Osteoblast (primary cell): Measurements from ENCODE around the gene NMNAT2. TPM values are rescaled to one million over a fixed set of nuclear protein-coding genes. Genes with fewer than 3 reads are reported as not detected.

Source experiments
- DNase-seq: peaks from one replicate; pipeline ENCODE4 v3.0.0; 2011; ENCODE audit warnings: low spot score, mixed read lengths; ENCODE audit not compliant: insufficient read length; ENCODE audit errors: missing footprints
- H2AFZ ChIP-seq: 2 replicates; pipeline ENCODE4 v1.6.0; 2011; ENCODE audit warnings: mild to moderate bottlenecking, low read length
- H3K27ac ChIP-seq: 2 replicates; pipeline ENCODE4 v1.5.1; 2011; ENCODE audit warnings: mild to moderate bottlenecking, low read depth, low read length, moderate library complexity
- H3K27me3 ChIP-seq: 2 replicates; pipeline ENCODE4 v1.6.0; 2012; ENCODE audit warnings: mild to moderate bottlenecking, control low read depth, inconsistent platforms, low read length, moderate library complexity; ENCODE audit not compliant: insufficient read depth
- H3K36me3 ChIP-seq: 2 replicates; pipeline ENCODE4 v1.5.1; 2011; ENCODE audit warnings: mild to moderate bottlenecking, low read length, control low read depth, moderate library complexity; ENCODE audit not compliant: insufficient read depth
- H3K4me1 ChIP-seq: 2 replicates; pipeline ENCODE4 v1.5.1; 2011; ENCODE audit warnings: mild to moderate bottlenecking, low read length, control low read depth, moderate library complexity; ENCODE audit not compliant: insufficient read depth
- H3K4me2 ChIP-seq: 2 replicates; pipeline ENCODE4 v1.6.0; 2011; ENCODE audit warnings: mild to moderate bottlenecking, low read length; ENCODE audit not compliant: insufficient read depth
- H3K4me3 ChIP-seq: fragments of 200-600 bp; sonication (generic); 3 replicates; pipeline ENCODE4 v1.5.1; 2012; ENCODE audit warnings: mild to moderate bottlenecking, low read length, inconsistent platforms; ENCODE audit not compliant: insufficient read depth
- H3K79me2 ChIP-seq: 2 replicates; pipeline ENCODE4 v1.6.0; 2012; ENCODE audit warnings: mild to moderate bottlenecking, low read length, control low read depth, inconsistent platforms; ENCODE audit not compliant: insufficient read depth
- H3K9me3 ChIP-seq: 2 replicates; pipeline ENCODE4 v1.5.1; 2011; ENCODE audit warnings: low read depth, low read length, control low read depth
- H4K20me1 ChIP-seq: 2 replicates; pipeline ENCODE4 v1.6.0; 2012; ENCODE audit warnings: mild to moderate bottlenecking, low read length, control low read depth; ENCODE audit not compliant: insufficient read depth
- total RNA-seq: library from RNA; depleted of rRNA; stranded (reverse); fragments of >200 nt; gene quantifications from 2 replicates; pipeline ENCODE4 v1.2.3, GENCODE V29; 2012
- TF ChIP-seq, protein P1 (sequence below): IDR thresholded peaks from 2 replicates; pipeline ENCODE4 v1.5.1; 2011; ENCODE audit warnings: mild to moderate bottlenecking, low read depth, low read length, moderate library complexity; ENCODE audit errors: extremely low read depth

NMNAT2 gene
- total RNA-seq, 1 donor, result 2.5 TPM

DNA sequence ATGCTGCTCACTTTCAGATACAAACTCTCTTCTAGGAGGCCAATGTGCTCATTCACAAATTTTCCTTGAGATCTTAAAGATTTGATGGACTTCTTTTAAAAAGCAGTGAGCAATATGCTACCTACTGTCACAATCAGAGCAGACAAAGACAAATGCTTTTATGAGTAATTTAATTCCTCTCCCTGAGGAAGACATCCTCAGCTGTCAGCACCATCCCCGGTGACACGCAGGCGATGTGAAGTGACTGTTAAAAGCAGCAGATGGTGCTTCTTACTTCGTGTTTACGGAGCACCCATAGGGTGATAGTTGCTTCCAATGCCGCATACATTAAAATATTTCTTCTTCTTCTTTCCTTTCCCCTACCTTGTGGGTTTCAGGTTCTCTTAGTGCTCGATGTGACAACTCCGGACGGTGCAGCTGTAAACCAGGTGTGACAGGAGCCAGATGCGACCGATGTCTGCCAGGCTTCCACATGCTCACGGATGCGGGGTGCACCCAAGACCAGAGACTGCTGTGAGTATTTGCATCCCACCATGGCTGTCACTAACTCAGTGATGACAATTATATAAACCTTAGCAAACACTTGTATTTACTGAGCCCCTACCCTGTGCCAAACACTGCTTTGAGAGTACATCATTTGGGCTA lies 203.0 kb downstream of the NMNAT2 start:
- no peak overlapping the region for H3K27ac ChIP-seq
- TF ChIP-seq, protein P1, sequence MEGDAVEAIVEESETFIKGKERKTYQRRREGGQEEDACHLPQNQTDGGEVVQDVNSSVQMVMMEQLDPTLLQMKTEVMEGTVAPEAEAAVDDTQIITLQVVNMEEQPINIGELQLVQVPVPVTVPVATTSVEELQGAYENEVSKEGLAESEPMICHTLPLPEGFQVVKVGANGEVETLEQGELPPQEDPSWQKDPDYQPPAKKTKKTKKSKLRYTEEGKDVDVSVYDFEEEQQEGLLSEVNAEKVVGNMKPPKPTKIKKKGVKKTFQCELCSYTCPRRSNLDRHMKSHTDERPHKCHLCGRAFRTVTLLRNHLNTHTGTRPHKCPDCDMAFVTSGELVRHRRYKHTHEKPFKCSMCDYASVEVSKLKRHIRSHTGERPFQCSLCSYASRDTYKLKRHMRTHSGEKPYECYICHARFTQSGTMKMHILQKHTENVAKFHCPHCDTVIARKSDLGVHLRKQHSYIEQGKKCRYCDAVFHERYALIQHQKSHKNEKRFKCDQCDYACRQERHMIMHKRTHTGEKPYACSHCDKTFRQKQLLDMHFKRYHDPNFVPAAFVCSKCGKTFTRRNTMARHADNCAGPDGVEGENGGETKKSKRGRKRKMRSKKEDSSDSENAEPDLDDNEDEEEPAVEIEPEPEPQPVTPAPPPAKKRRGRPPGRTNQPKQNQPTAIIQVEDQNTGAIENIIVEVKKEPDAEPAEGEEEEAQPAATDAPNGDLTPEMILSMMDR, result no peak
- DNase-seq, result no peak

DNA sequence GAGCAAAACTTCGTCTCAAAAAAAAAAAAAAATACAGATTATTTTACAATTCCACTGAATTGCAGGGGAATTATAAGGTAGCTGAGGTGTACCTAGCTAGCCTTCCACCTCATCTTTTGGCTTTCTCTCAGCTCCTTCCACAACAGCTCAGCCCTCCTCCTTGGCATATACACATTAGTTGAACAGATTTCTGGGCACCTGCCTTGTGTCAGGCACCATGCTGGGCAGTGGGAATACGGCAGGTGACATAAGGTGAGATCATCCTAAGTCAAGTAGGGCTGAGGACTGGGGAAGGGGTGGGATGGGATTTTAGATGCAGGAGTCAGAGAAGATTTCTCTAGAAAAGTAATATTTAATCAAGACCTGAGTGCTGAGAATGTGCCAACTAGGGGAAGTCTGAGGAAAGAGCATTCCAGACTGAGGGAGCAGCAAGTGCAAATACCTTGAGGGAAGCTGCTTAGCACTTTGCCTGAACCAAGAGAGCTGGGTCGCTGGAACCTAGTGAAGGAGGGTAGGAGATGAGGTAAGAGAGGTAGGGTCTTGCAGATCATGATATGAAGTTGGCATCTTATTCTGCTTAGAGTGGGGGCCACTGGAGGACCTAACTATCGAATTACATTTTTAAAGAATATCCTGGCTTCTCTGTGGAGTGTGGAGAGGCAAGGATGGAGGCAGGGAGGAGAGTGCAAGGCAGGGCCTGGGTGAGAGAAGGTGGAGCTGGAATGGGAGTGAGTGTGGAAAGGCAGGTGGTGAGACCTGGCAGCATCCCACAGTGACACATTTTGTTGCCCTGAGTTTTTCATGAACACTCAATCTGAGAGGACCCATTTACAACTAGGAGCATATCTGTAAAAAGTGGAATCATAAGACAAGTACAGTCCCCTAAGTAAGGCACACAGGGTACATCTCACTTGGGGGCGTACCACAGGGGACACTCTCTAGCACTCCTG lies 203.9 kb downstream of the NMNAT2 start:
- Histone ChIP-seq H4K20me1 (no peaks in the 10 kb centered on the region), H3K36me3 (no peaks in the 10 kb centered on the region), H3K4me1 (peaks cover 9% of the 10 kb centered on the region), H3K27ac (no peak overlapping the region), H3K4me2 (no peak overlapping the region), H3K4me3 (no peak overlapping the region), H3K79me2 (no peaks in the 10 kb centered on the region), H2AFZ (no peak overlapping the region), H3K9me3 (no peaks in the 10 kb centered on the region), H3K27me3 (no peaks in the 10 kb centered on the region)
- DNase-seq, result no peak
- TF ChIP-seq, protein P1, result no peak

More for the DNA sequence above, 203.0 kb downstream of the NMNAT2 start:
- H3K4me2 ChIP-seq, result no peak overlapping the region
- no peaks in the 10 kb centered on the region for H3K36me3 ChIP-seq
- H3K9me3 ChIP-seq, result no peaks in the 10 kb centered on the region
- H3K4me3 ChIP-seq, result no peak overlapping the region
- no peaks in the 10 kb centered on the region for H3K4me1 ChIP-seq
- H2AFZ ChIP-seq, result no peak overlapping the region
- no peaks in the 10 kb centered on the region for H3K79me2 ChIP-seq
- no peaks in the 10 kb centered on the region for H4K20me1 ChIP-seq
- no peaks in the 10 kb centered on the region for H3K27me3 ChIP-seq

DNA sequence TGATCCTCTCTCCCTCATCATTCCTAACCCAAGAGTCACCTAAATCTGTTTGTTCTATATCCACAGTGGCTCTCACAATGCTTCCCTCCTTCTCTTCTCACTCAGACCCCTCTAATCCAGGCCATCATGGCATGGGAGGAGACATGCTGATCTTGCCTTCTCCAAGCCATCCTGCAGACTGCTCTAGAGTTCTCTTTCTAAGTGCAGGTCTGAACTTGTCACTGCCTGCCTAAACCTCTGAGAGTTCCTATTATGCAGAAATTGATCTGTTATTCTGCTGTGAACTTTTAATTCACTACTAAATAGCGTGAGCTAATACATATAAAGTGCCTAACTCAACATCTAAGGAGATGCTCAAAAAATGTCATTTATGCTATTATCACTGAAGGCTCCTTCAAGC lies 205.3 kb downstream of the NMNAT2 start:
- TF ChIP-seq, protein P1, result no peak
- Histone ChIP-seq H4K20me1 (no peaks in the 10 kb centered on the region), H3K4me3 (no peak overlapping the region), H3K9me3 (no peaks in the 10 kb centered on the region), H3K79me2 (no peaks in the 10 kb centered on the region), H3K36me3 (no peaks in the 10 kb centered on the region), H3K4me2 (no peak overlapping the region), H3K4me1 (peaks cover 12% of the 10 kb centered on the region), H3K27ac (no peak overlapping the region), H3K27me3 (no peaks in the 10 kb centered on the region), H2AFZ (no peak overlapping the region)
- no peak for DNase-seq

DNA sequence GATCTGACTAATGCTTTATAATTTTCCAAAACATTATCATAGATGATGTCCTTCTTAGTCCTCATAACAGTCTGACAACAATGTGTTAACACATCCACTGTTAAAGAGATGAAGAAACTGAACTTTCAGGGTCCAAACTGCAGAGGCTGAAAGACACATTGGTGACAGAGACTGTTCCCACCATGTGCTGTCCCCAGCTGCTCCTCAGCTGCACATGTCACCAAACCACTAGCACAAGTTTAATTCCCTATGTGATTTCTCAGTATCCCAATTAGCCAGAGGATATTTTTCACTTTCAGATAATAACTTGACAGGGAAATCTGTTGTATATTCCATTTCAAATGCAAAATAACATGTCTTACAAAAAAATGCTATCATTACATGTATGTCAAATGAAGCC lies 207.5 kb downstream of the NMNAT2 start:
- Histone ChIP-seq H3K4me1 (peaks cover 16% of the 10 kb centered on the region), H3K4me3 (no peak overlapping the region), H4K20me1 (no peaks in the 10 kb centered on the region), H2AFZ (peak overlapping the region; percentile 27), H3K36me3 (no peaks in the 10 kb centered on the region), H3K79me2 (no peaks in the 10 kb centered on the region), H3K9me3 (no peaks in the 10 kb centered on the region), H3K27me3 (no peaks in the 10 kb centered on the region), H3K4me2 (no peak overlapping the region), H3K27ac (no peak overlapping the region)
- TF ChIP-seq, protein P1, result no peak
- no peak for DNase-seq
